ENCODE measurements around the gene ZBTB12.

DNA sequence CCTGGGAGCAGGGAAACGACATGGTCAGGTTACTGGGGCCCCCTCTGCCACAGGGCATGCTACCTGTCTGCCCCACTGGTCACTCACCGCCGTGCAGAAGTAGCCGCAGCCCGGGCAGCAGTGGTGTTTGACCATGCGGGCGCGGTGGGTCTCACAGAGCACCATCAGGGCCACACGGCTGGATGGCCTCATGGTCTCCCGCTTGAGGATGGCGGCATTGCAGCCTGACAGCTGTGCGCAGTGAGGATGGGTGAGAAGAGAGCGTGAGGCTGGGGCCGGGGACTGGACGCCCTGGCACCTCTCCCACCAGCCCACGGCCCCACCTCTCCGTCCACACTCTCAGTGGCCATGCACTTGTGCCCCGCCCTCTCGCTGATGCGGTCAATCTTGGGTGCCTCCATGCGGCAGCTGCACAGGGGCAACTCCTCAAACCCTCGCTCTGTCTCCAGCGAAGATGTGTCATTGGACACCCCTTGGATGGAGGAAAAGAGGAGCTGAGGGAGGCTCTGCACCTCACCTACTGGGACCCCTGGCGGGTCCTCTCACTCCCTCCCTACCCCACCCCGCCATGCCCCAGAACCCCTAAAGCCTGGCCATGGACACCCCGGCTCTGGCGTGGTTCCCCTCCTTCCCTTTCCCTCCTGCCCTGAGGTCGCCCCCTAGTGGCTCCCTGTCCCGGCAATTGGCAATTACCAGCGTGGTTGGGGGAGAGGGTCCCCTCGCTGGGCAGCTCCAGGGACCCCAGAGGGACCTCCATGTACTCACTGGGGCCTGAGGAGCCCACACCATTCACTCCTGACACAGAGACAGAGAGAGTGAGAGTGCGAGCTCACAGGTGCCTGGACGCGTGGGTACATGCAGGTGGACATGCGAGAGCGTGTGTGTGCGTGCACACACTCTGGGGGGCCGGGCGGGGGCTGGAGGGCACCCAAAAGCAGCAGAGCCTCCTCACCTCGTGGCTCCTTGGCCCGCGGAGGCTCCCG is 13.3 kb downstream of the ZBTB12 start:
- peak; percentile 70 for TF ChIP-seq CTCF (IDR thresholded peaks at IDR 0.05; ENCODE audit: low read depth, low read length)
- TF ChIP-seq EZH2phosphoT487 (IDR thresholded peaks at IDR 0.05; ENCODE audit: low read depth): no peak

Data from OCI-LY3 (cell line).